Gastrocnemius medialis (tissue), 4 donors: ENCODE data around the gene SCUBE1. TPM values are rescaled to one million over a fixed set of nuclear protein-coding genes. Genes with fewer than 3 reads are reported as not detected.

ENCODE experiments used
- ATAC-seq, 2 donors: fragments of 150-250 bp; one replicate each; pipeline ENCODE4 v1.9.1; 2016
- DNase-seq, 2 donors: peaks; one replicate each; pipeline ENCODE4 v3.0.0-alpha.2; 2019
- H3K27ac ChIP-seq, 4 donors: fragments of 200-600 bp; sonication (generic); 1 replicate in 1 of 4; 2 replicates in 3 of 4; pipeline ENCODE4 v1.5.1; 2016 to 2018; ENCODE audit warnings: mild to moderate bottlenecking in 2 of 4, moderate library complexity in 1 of 4
- H3K27me3 ChIP-seq, 3 donors: fragments of 200-600 bp; sonication (generic) in 2 of 3; 1 replicate in 1 of 3; 2 replicates in 2 of 3; pipeline versions ENCODE4 v1.5.1 to v1.6.0; 2016 to 2019; ENCODE audit warnings: mild to moderate bottlenecking in 1 of 3, moderate library complexity in 1 of 3
- H3K36me3 ChIP-seq, 2 donors: fragments of 200-600 bp; sonication (generic) in 1 of 2; one replicate each; pipeline ENCODE4 v1.5.1; 2017 to 2018
- H3K4me1 ChIP-seq, 2 donors: fragments of 200-600 bp; sonication (generic) in 1 of 2; one replicate each; pipeline ENCODE4 v1.5.1; 2016 to 2017; ENCODE audit warnings: mild to moderate bottlenecking in 2 of 2
- H3K4me3 ChIP-seq, 4 donors: fragments of 200-600 bp; sonication (generic) in 3 of 4; 1 replicate in 1 of 4; 2 replicates in 3 of 4; pipeline ENCODE4 v1.5.1; 2016 to 2019; ENCODE audit warnings: mild to moderate bottlenecking in 2 of 4
- H3K9me3 ChIP-seq, 3 donors: fragments of 200-600 bp; sonication (generic) in 2 of 3; 1 replicate in 1 of 3; 2 replicates in 2 of 3; pipeline ENCODE4 v1.5.1; 2016 to 2019
- POLR2A ChIP-seq, 2 donors: fragments of 450-650 bp; IDR thresholded peaks; one replicate each; pipeline ENCODE4 v1.6.1; 2017; ENCODE audit warnings: antibody characterized with exemption in 2 of 2, mild to moderate bottlenecking in 2 of 2, moderate library complexity in 2 of 2
- in situ Hi-C, 4 donors: fragments of 200-750 bp; cut with MboI; loops; one replicate each; pipeline versions ENCODE4 v1.15.0 to v1.8.0; 2017; ENCODE audit warnings: low sequenced_read_pairs in 4 of 4
- intact Hi-C: fragments of 100-400 bp; cut with DNase I; formaldehyde crosslinking; loops from one replicate; pipeline ENCODE4 v1.15.1; 2023; ENCODE audit warnings: low total_unique reads
- total RNA-seq, 4 donors: library from RNA; depleted of rRNA; stranded (reverse); fragments of >200 nt; gene quantifications; one replicate each; pipeline versions ENCODE4 v1.1.0 to v1.2.3, GENCODE V29; 2016
- TF ChIP-seq, protein P1 (sequence below), 5 experiments: fragments of 450-650 bp in 3 of 5; fragments of 200-600 bp in 2 of 5; sonication (generic) in 2 of 5; IDR thresholded peaks in 4 of 5; conservative IDR thresholded peaks in 1 of 5; 1 replicate in 4 of 5; 2 replicates in 1 of 5; pipeline ENCODE4 v1.5.1; 2016 to 2019; ENCODE audit warnings: antibody characterized with exemption in 5 of 5, mild to moderate bottlenecking in 3 of 5, moderate library complexity in 3 of 5

Gene SCUBE1
- total RNA-seq, 4 donors from 2014 or later: 0.20 to 0.55 (median 0.41) TPM

DNA sequence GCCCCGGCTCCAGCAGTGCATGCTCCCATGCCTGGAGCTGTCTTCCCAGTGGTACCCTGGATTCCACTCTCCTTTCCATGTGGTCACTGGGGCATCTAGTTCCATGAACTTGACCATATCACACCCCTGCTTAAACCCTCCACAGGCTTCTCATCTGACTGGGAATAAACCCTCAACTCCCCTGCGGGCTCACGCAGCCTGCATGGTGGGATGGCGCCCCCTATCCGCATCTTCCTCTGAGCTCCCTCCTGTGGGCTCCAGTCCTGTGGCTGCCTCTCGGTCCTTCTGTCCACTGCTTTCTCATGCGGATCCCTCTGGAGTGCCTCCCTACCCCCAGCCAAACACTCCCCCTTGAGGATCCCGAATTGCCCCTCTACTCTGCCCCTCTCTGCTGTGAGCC is 114.8 kb downstream of the SCUBE1 start:
- intact Hi-C loops: no loop called here
- ATAC-seq (no peak), DNase-seq (no peak)
- TF ChIP-seq POLR2A (IDR thresholded peaks at IDR 0.05): no peak
- TF ChIP-seq, protein P1, sequence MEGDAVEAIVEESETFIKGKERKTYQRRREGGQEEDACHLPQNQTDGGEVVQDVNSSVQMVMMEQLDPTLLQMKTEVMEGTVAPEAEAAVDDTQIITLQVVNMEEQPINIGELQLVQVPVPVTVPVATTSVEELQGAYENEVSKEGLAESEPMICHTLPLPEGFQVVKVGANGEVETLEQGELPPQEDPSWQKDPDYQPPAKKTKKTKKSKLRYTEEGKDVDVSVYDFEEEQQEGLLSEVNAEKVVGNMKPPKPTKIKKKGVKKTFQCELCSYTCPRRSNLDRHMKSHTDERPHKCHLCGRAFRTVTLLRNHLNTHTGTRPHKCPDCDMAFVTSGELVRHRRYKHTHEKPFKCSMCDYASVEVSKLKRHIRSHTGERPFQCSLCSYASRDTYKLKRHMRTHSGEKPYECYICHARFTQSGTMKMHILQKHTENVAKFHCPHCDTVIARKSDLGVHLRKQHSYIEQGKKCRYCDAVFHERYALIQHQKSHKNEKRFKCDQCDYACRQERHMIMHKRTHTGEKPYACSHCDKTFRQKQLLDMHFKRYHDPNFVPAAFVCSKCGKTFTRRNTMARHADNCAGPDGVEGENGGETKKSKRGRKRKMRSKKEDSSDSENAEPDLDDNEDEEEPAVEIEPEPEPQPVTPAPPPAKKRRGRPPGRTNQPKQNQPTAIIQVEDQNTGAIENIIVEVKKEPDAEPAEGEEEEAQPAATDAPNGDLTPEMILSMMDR (IDR thresholded peaks at IDR 0.05 in 4 of 5, conservative IDR thresholded peaks at IDR 0.05 in 1 of 5): peak in 1 of 5 experiments; percentile 27
- Histone ChIP-seq H3K27me3 (peaks cover 0 to 3% (median 0%) of the 10 kb centered on the region in 3 donors), H3K27ac (no peak overlapping the region), H3K4me1 (no peaks in the 10 kb centered on the region), H3K36me3 (no peaks in the 10 kb centered on the region), H3K4me3 (no peak overlapping the region), H3K9me3 (no peaks in the 10 kb centered on the region)
- in situ Hi-C loops: no loop called here

DNA sequence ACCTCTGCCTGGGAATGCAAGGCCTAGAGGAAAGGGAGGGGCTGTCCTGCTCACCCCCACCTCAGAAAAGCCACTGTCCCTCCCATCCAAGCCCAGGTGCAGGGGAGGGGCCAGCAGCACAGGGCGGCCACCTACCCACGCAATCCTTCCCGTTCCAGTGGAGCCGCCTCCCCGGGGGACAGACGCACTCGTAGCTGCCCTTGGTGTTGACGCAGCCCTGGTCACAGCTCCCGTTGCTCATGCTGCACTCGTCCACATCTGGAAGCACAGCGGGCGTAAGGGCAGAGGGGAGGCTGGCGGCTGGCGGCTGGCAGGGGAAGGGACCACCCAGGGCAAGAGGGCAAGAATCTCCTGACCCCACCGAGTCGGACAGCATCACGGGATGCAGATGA is 115.9 kb downstream of the SCUBE1 start:
- in situ Hi-C loops: no loop called here
- Histone ChIP-seq H3K27me3 (peaks cover 0 to 3% (median 0%) of the 10 kb centered on the region in 3 donors), H3K4me1 (no peaks in the 10 kb centered on the region), H3K27ac (no peak overlapping the region), H3K4me3 (no peak overlapping the region), H3K36me3 (no peaks in the 10 kb centered on the region), H3K9me3 (no peaks in the 10 kb centered on the region)
- ATAC-seq (no peak), DNase-seq (no peak)
- intact Hi-C loops: no loop called here
- TF ChIP-seq, protein P1 (IDR thresholded peaks at IDR 0.05 in 4 of 5, conservative IDR thresholded peaks at IDR 0.05 in 1 of 5): no peak
- TF ChIP-seq POLR2A (IDR thresholded peaks at IDR 0.05): no peak

DNA sequence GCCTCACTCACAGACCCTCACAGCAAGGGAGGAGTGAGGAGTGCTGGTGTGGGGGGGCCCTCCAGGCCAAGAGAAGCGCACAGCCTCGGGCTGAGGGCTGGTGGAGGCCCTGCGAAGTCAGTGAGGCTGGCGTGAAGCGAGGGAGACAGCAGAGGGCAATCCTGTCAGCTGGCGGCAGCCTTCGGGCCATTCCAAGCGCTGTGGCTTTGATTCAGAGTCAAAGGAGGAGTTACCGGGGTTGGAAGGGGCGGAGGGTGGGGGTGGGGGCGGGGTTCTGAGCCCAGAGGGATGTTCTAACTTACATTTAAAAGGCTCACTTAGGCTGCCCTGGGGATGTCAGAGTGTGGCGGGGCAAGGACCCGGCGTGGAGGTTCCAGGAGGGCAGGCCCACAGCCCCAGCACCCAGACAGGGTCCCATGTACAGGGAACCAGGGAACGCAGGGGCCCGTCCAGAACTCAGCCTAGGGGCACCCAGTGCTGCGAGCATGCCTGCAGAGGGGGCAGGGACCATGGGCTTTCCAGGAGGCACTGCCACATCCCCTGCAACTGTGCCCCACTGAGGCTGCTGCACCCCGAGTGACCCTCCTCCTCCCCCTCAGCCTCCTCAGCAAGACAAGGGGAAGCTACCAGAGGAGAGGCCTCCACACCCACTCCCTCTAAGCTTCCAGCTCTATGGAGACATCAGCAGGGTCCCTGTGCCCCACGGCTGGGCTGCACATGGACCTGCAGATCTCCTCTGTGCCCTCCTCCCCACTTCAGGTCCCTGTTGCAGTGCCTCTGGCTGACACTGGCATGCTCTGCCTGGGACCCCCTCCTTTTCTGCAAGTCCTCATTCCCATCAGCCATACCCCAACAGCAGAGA is 116.6 kb downstream of the SCUBE1 start:
- TF ChIP-seq, protein P1 (IDR thresholded peaks at IDR 0.05 in 4 of 5, conservative IDR thresholded peaks at IDR 0.05 in 1 of 5): no peak
- TF ChIP-seq POLR2A (IDR thresholded peaks at IDR 0.05): no peak
- no peaks in the 10 kb centered on the region for H3K9me3 ChIP-seq
- intact Hi-C loops: no loop called here
- no peaks in the 10 kb centered on the region for H3K27me3 ChIP-seq
- ATAC-seq (no peak), DNase-seq (no peak)
- no peaks in the 10 kb centered on the region for H3K36me3 ChIP-seq
- no peak overlapping the region for H3K4me3 ChIP-seq
- no peak overlapping the region for H3K27ac ChIP-seq
- no peaks in the 10 kb centered on the region for H3K4me1 ChIP-seq
- in situ Hi-C loops: no loop called here

DNA sequence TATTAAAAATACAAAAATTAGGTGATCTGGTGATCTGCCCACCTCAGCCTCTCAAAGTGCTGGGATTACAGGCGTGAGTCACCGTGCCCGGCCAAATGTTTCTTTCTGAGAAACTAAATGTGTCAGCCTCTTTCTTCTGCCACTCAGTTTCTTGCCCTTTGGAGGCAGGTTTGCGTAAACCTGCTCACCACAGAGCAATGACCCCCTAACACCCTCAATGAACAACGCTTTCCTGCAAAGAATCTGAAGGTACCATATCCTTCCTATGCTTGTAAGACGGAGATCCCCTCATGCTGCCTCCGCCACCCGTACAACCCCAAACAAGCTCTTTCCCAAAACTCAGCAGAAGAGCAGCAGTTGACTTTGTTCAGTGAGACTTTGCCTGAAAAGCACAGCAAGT is 117.6 kb downstream of the SCUBE1 start:
- intact Hi-C loops: no loop called here
- H3K4me1 ChIP-seq: no peaks in the 10 kb centered on the region

More for the DNA sequence above, 117.6 kb downstream of the SCUBE1 start:
- no peak for TF ChIP-seq POLR2A (IDR thresholded peaks at IDR 0.05)
- TF ChIP-seq, protein P1 (IDR thresholded peaks at IDR 0.05 in 4 of 5, conservative IDR thresholded peaks at IDR 0.05 in 1 of 5): no peak
- ATAC-seq (no peak), DNase-seq (no peak)
- Histone ChIP-seq H3K9me3 (no peaks in the 10 kb centered on the region), H3K4me3 (no peak overlapping the region), H3K36me3 (no peaks in the 10 kb centered on the region), H3K27me3 (no peaks in the 10 kb centered on the region), H3K27ac (no peak overlapping the region)
- in situ Hi-C loops: no loop called here
